H1 (cell line): ENCODE measurements around the gene UVRAG. TPM values are rescaled to one million over a fixed set of nuclear protein-coding genes. Genes with fewer than 3 reads are reported as not detected.

Experiments used
- CTCF ChIA-PET: fragments of 300-600 bp; sonication (Branson Sonifier 250); formaldehyde crosslinking; loops from one replicate; lab custom pipeline; 2021; ENCODE audit not compliant: partially characterized antibody; lab: Charles Lee
- POLR2A ChIA-PET: fragments of 300-600 bp; sonication (Branson Sonifier 250); formaldehyde crosslinking; loops from one replicate; lab custom pipeline; 2021; ENCODE audit warnings: inconsistent platforms; ENCODE audit not compliant: partially characterized antibody; lab: Charles Lee
- DNase-seq, 2 experiments: peaks; one replicate each; pipeline versions ENCODE4 v3.0.0 to v3.0.0-alpha.2; 2010 to 2022; ENCODE audit warnings: low spot score in 2 of 2, low read depth in 1 of 2, mixed read lengths in 1 of 2
- FAIRE-seq: peaks from 2 replicates; lab custom pipeline; 2011; peaks lifted over from hg19 to GRCh38; lab: Jason Lieb, UNC
- H2AFZ ChIP-seq: 2 replicates; pipeline ENCODE4 v1.8.1; 2012; ENCODE audit warnings: low read length, inconsistent platforms
- H2AK5ac ChIP-seq: 2 replicates; pipeline ENCODE4 v1.6.1; 2013; ENCODE audit warnings: low read depth, low read length
- H2BK120ac ChIP-seq: replicated peaks from 2 replicates; pipeline ENCODE3; 2013; ENCODE audit warnings: low read depth, low read length, inconsistent platforms
- H2BK12ac ChIP-seq: 2 replicates; pipeline ENCODE4 v1.6.1; 2013; ENCODE audit warnings: low read depth, low read length
- H2BK15ac ChIP-seq: 2 replicates; pipeline ENCODE4 v1.6.1; 2013; ENCODE audit warnings: low read length
- H2BK20ac ChIP-seq: 2 replicates; pipeline ENCODE4 v1.6.1; 2013; ENCODE audit warnings: low read length
- H2BK5ac ChIP-seq: 2 replicates; pipeline ENCODE4 v1.6.1; 2013; ENCODE audit warnings: low read depth, low read length
- H3K14ac ChIP-seq: 2 replicates; pipeline ENCODE4 v1.6.1; 2013; ENCODE audit warnings: inconsistent platforms; ENCODE audit not compliant: insufficient read length
- H3K18ac ChIP-seq: 2 replicates; pipeline ENCODE4 v1.6.1; 2013; ENCODE audit warnings: low read length; ENCODE audit errors: extremely low read depth
- H3K23ac ChIP-seq: 2 replicates; pipeline ENCODE4 v1.6.1; 2013; ENCODE audit warnings: inconsistent platforms; ENCODE audit not compliant: insufficient read length
- H3K23me2 ChIP-seq: 2 replicates; pipeline ENCODE4 v1.6.1; 2013; ENCODE audit warnings: low read depth, low read length
- H3K27ac ChIP-seq: 2 replicates; pipeline ENCODE4 v1.6.1; 2011; ENCODE audit warnings: low read depth, low read length, inconsistent platforms
- H3K27me3 ChIP-seq, 4 experiments: replicated peaks in 1 of 4; 1 replicate in 1 of 4; 2 replicates in 3 of 4; pipeline versions ENCODE4 v1.6.1 to v1.8.1; 2011 to 2013; ENCODE audit warnings: low read length in 3 of 4, mild to moderate bottlenecking in 3 of 4, inconsistent platforms in 2 of 4, mixed read lengths in 2 of 4, moderate library complexity in 1 of 4; ENCODE audit not compliant: control insufficient read depth in 3 of 4, insufficient read depth in 3 of 4; ENCODE audit errors: extremely low read depth in 1 of 4
- H3K36me3 ChIP-seq, 4 experiments: 2 replicates each; pipeline versions ENCODE4 v1.6.1 to v1.8.1; 2011 to 2013; ENCODE audit warnings: mild to moderate bottlenecking in 4 of 4, low read length in 3 of 4, moderate library complexity in 2 of 4, control low read depth in 1 of 4, inconsistent platforms in 1 of 4; ENCODE audit not compliant: insufficient read depth in 4 of 4, control insufficient read depth in 2 of 4
- H3K4ac ChIP-seq: replicated peaks from 2 replicates; pipeline ENCODE3; 2013; ENCODE audit warnings: low read length, low read depth, mixed read lengths, inconsistent platforms; ENCODE audit not compliant: insufficient read length
- H3K4me1 ChIP-seq, 4 experiments: replicated peaks in 1 of 4; 1 replicate in 1 of 4; 2 replicates in 3 of 4; pipeline versions ENCODE4 v1.6.1 to v1.8.1; 2011 to 2013; ENCODE audit warnings: low read length in 3 of 4, inconsistent platforms in 2 of 4, mixed read lengths in 1 of 4; ENCODE audit not compliant: insufficient read depth in 4 of 4, control insufficient read depth in 3 of 4
- H3K4me2 ChIP-seq, 2 experiments: 2 replicates each; pipeline versions ENCODE4 v1.6.1 to v1.8.1; 2011 to 2013; ENCODE audit warnings: low read depth in 2 of 2, low read length in 2 of 2, control low read depth in 1 of 2, inconsistent platforms in 1 of 2, mild to moderate bottlenecking in 1 of 2; ENCODE audit not compliant: insufficient read depth in 1 of 2
- H3K4me3 ChIP-seq, 4 experiments: fragments of 200-600, 300-600 bp in 1 of 4; sonication (generic), shearing (Covaris generic), sonication (Bioruptor Twin) in 1 of 4; 2 replicates each; pipeline versions ENCODE4 v1.5.1 to v1.8.1; 2011 to 2016; ENCODE audit warnings: low read length in 4 of 4, low read depth in 3 of 4, control low read depth in 2 of 4, inconsistent platforms in 2 of 4, mild to moderate bottlenecking in 2 of 4, mixed read lengths in 1 of 4, moderate library complexity in 1 of 4; ENCODE audit not compliant: insufficient read depth in 2 of 4; ENCODE audit errors: extremely low read depth in 1 of 4
- H3K56ac ChIP-seq: replicated peaks from 2 replicates; pipeline ENCODE3; 2013; ENCODE audit warnings: low read depth, mild to moderate bottlenecking, mixed read lengths, low read length, inconsistent platforms; ENCODE audit not compliant: insufficient read length
- H3K79me1 ChIP-seq: 2 replicates; pipeline ENCODE4 v1.6.1; 2013; ENCODE audit warnings: low read depth, low read length, control low read depth
- H3K79me2 ChIP-seq, 2 experiments: 2 replicates each; pipeline versions ENCODE4 v1.6.1 to v1.8.1; 2012 to 2013; ENCODE audit warnings: low read length in 2 of 2, mild to moderate bottlenecking in 2 of 2, inconsistent platforms in 1 of 2; ENCODE audit not compliant: insufficient read depth in 2 of 2, control insufficient read depth in 1 of 2
- H3K9ac ChIP-seq, 4 experiments: replicated peaks in 1 of 4; 1 replicate in 1 of 4; 2 replicates in 3 of 4; pipeline versions ENCODE4 v1.6.1 to v1.8.1; 2011 to 2013; ENCODE audit warnings: low read depth in 3 of 4, low read length in 3 of 4, control low read depth in 2 of 4, mild to moderate bottlenecking in 2 of 4, moderate library complexity in 2 of 4, inconsistent platforms in 1 of 4; ENCODE audit errors: extremely low read depth in 1 of 4
- H3K9me3 ChIP-seq, 2 experiments: 2 replicates each; pipeline versions ENCODE4 v1.6.1 to v1.8.1; 2012 to 2013; ENCODE audit warnings: mild to moderate bottlenecking in 2 of 2, moderate library complexity in 2 of 2, control low read depth in 1 of 2, inconsistent platforms in 1 of 2, low read depth in 1 of 2, low read length in 1 of 2, mixed read lengths in 1 of 2; ENCODE audit not compliant: insufficient read depth in 2 of 2
- H4K20me1 ChIP-seq, 2 experiments: replicated peaks in 1 of 2; 2 replicates each; pipeline versions ENCODE3 to v1.8.1; 2011 to 2013; ENCODE audit warnings: inconsistent platforms in 2 of 2, low read length in 2 of 2, mild to moderate bottlenecking in 1 of 2; ENCODE audit not compliant: insufficient read depth in 2 of 2, control insufficient read depth in 1 of 2
- H4K5ac ChIP-seq: 2 replicates; pipeline ENCODE4 v1.6.1; 2013; ENCODE audit warnings: low read length, low read depth, mixed read lengths, inconsistent platforms; ENCODE audit not compliant: insufficient read length
- H4K8ac ChIP-seq: 2 replicates; pipeline ENCODE4 v1.8.0; 2013; ENCODE audit warnings: mild to moderate bottlenecking, moderate library complexity, low read length, inconsistent platforms; ENCODE audit not compliant: insufficient read depth; ENCODE audit errors: extremely low read depth
- H4K91ac ChIP-seq: replicated peaks from 2 replicates; pipeline ENCODE3; 2013; ENCODE audit warnings: low read length, mixed read lengths, inconsistent platforms; ENCODE audit not compliant: insufficient read length
- ASH2L ChIP-seq: fragments of 200-600, 300-600 bp; sonication (generic); IDR thresholded peaks from one replicate; pipeline ENCODE4 v1.7.1; 2017; ENCODE audit warnings: low read length
- BRCA1 ChIP-seq: IDR thresholded peaks from 2 replicates; pipeline ENCODE4 v1.6.1; 2012; ENCODE audit warnings: low read depth, low read length, improper control_type of control experiment
- CHD1 ChIP-seq: IDR thresholded peaks from 2 replicates; pipeline ENCODE4 v1.6.1; 2012; ENCODE audit warnings: low read depth, low read length, improper control_type of control experiment
- CHD2 ChIP-seq: IDR thresholded peaks from 2 replicates; pipeline ENCODE4 v1.6.1; 2012; ENCODE audit warnings: low read length, improper control_type of control experiment
- GABPA ChIP-seq: IDR thresholded peaks from 2 replicates; pipeline ENCODE4 v1.6.1; 2011; ENCODE audit warnings: mild to moderate bottlenecking, low read length, moderate library complexity, borderline replicate concordance; ENCODE audit not compliant: insufficient read depth
- JUN ChIP-seq: IDR thresholded peaks from 2 replicates; pipeline ENCODE4 v1.6.1; 2011; ENCODE audit warnings: low read depth, mild to moderate bottlenecking, improper control_type of control experiment, low read length
- KDM4A ChIP-seq: IDR thresholded peaks from one replicate; pipeline ENCODE4 v1.7.1; 2012; ENCODE audit warnings: low read depth, mild to moderate bottlenecking, moderate library complexity, low read length, inconsistent platforms; ENCODE audit not compliant: severe bottlenecking
- NRF1 ChIP-seq: IDR thresholded peaks from 2 replicates; pipeline ENCODE4 v1.6.1; 2011; ENCODE audit warnings: mild to moderate bottlenecking, low read depth, low read length, improper control_type of control experiment
- RFX5 ChIP-seq: IDR thresholded peaks from 2 replicates; pipeline ENCODE4 v1.6.1; 2011; ENCODE audit warnings: low read depth, low read length, improper control_type of control experiment, borderline replicate concordance
- RNF2 ChIP-seq: fragments of 200-900, 300-1000 bp; sonication (generic); IDR thresholded peaks from 2 replicates; pipeline ENCODE4 v1.7.1; 2016; ENCODE audit warnings: borderline replicate concordance, low read depth, mild to moderate bottlenecking, antibody characterized with exemption, low read length; ENCODE audit not compliant: poor library complexity, severe bottlenecking; ENCODE audit errors: missing control alignments
- SAP30 ChIP-seq: fragments of 300-600 bp; sonication (generic); IDR thresholded peaks from 2 replicates; pipeline ENCODE4 v1.7.1; 2012; ENCODE audit warnings: low read length, moderate library complexity, mild to moderate bottlenecking, inconsistent platforms; ENCODE audit not compliant: insufficient read depth, insufficient replicate concordance
- TBP ChIP-seq: IDR thresholded peaks from 2 replicates; pipeline ENCODE4 v1.6.1; 2011; ENCODE audit warnings: low read depth, low read length, improper control_type of control experiment
- YY1 ChIP-seq: IDR thresholded peaks from 2 replicates; pipeline ENCODE4 v1.6.1; 2011; ENCODE audit warnings: low read depth, mild to moderate bottlenecking, low read length
- WGBS, 2 experiments: shearing (Covaris generic) in 1 of 2; methylation state at CpG; one replicate each; pipeline versions ENCODE4 v1.1.6 to v1.1.7; 2013 to 2015; ENCODE audit warnings: low lambda C conversion rate in 2 of 2, mixed read lengths in 2 of 2, inconsistent platforms in 1 of 2, low coverage in 1 of 2, missing lambda C conversion rate in 1 of 2; ENCODE audit not compliant: insufficient replicate concordance in 2 of 2, insufficient coverage in 1 of 2, insufficient read length in 1 of 2; ENCODE audit errors: extremely low coverage in 1 of 2, missing lambda C conversion rate in 1 of 2; 5-methylcytosine and 5-hydroxymethylcytosine counted together
- polyA plus RNA-seq, 7 experiments: library from polyadenylated mRNA; depleted of rRNA in 3 of 7; stranded (reverse) in 5 of 7; unstranded in 2 of 7; fragments of >200 nt in 5 of 7; fragments of 200-250 nt in 2 of 7; gene quantifications; 1 replicate in 5 of 7; 2 replicates in 1 of 7; 4 replicates in 1 of 7; pipeline versions ENCODE4 v1.2.1 to v1.2.3, GENCODE V29; 2011 to 2013; ENCODE audit warnings: missing spikeins in 2 of 7, mixed read lengths in 2 of 7
- total RNA-seq: library from RNA; stranded (reverse); fragmentation: NEBNext Ultra II Directional; extraction: Animal tissue kit (Norgen Biotek cat#: 25700); gene quantifications from 2 replicates; pipeline ENCODE4 v1.2.1, GENCODE V29; 2021

The UVRAG gene
- total and polyA plus RNA-seq, 2 of the 8 experiments (the other 6 are each of a cell fraction or from before 2014, with no cell fraction given), result 5.5 to 14.7 TPM

- no peak overlapping the region for H3K4ac ChIP-seq
- DNase-seq (no peak), FAIRE-seq (no peak)
- H3K27me3 ChIP-seq, result no peaks in the 10 kb centered on the region
- POLR2A ChIA-PET, result no interaction called here
- H3K23ac ChIP-seq, result no peak overlapping the region
- H3K14ac ChIP-seq, result no peak overlapping the region
- no peaks in the 10 kb centered on the region for H3K79me2 ChIP-seq
- H4K5ac ChIP-seq, result no peak overlapping the region
- no peak overlapping the region for H3K4me2 ChIP-seq
- no peak overlapping the region for H4K8ac ChIP-seq
- H4K91ac ChIP-seq, result no peak overlapping the region
- no peak overlapping the region for H2AFZ ChIP-seq
- H3K9ac ChIP-seq, result no peak overlapping the region
- no peaks in the 10 kb centered on the region for H4K20me1 ChIP-seq
- H3K36me3 ChIP-seq, result no peaks in the 10 kb centered on the region
- no peaks in the 10 kb centered on the region for H3K4me1 ChIP-seq
- H3K27ac ChIP-seq, result no peak overlapping the region
- no peak overlapping the region for H2BK120ac ChIP-seq
- 95% methylated on average over 3 of the region's 3 CpGs; no CpG with 5 or more reads in 1 of the 2 experiments for WGBS, 2 experiments
- no peak overlapping the region for H3K56ac ChIP-seq
- no peak overlapping the region for H3K18ac ChIP-seq
- TF ChIP-seq TBP (no peak), RFX5 (no peak), JUN (no peak), CHD2 (no peak), ASH2L (no peak), BRCA1 (no peak), GABPA (no peak), SAP30 (no peak), NRF1 (no peak), KDM4A (no peak), YY1 (no peak), CHD1 (no peak), RNF2 (no peak)
- no peak overlapping the region for H2BK5ac ChIP-seq
- H3K79me1 ChIP-seq, result no peaks in the 10 kb centered on the region
- no peaks in the 10 kb centered on the region for H3K23me2 ChIP-seq
- no peak overlapping the region for H2AK5ac ChIP-seq
- no peak overlapping the region for H2BK12ac ChIP-seq
- no peak overlapping the region for H3K4me3 ChIP-seq
- H2BK15ac ChIP-seq, result no peak overlapping the region
- CTCF ChIA-PET, result interaction anchor here (1.5 kb wide), 1 partner anchor 15 kb away, joined by 5 read pairs; no protein-coding TSS in a partner anchor
- H3K9me3 ChIP-seq, result no peaks in the 10 kb centered on the region
- no peak overlapping the region for H2BK20ac ChIP-seq
These were observed 73.4 kb downstream of the UVRAG start for GRCh38 chr11:75888416-75888815.
